ENCODE data around the gene PANX1. TPM values are rescaled to one million over a fixed set of nuclear protein-coding genes. Genes with fewer than 3 reads are reported as not detected.
"Not testable (repeated sequence)": the region's sequence is repeated elsewhere in the genome, so short reads cannot be mapped to it uniquely, and the experiment has no call there.

The PANX1 gene
- total RNA-seq, 1 experiment from 2014 or later: 59.3 TPM

DNA sequence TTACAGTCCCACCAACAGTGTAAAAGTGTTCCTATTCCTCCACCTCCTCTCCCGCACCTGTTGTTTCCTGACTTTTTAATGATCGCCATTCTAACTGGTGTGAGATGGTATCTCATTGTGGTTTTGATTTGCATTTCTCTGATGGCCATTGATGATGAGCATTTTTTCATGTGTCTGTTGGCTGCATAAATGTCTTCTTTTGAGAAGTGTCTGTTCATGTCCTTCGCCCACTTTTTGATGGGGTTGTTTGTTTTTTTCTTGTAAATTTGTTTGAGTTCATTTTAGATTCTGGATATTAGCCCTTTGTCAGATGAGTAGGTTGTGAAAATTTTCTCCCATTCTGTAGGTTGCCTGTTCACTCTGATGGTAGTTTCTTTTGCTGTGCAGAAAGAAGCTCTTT lies 28.7 kb downstream of the PANX1 start:
- H3K9me3 ChIP-seq (ENCODE audit: control insufficient read depth, insufficient read depth, low read depth, low read length); CTCF ChIA-PET; intact Hi-C loops (cut with micrococcal nuclease; ENCODE audit: unreplicated experiment); H3K27me3 ChIP-seq (ENCODE audit: control insufficient read depth, insufficient read depth, low read length); POLR2A ChIA-PET; H3K27ac ChIP-seq (ENCODE audit: low read length); ATAC-seq; in situ Hi-C loops (cut with HindIII; ENCODE audit: low pct_unique_long_range_greater_than_20kb, low sequenced_read_pairs); H3K36me3 ChIP-seq (ENCODE audit: control insufficient read depth, insufficient read depth, low read length); DNase-seq (ENCODE audit: low read depth, low spot score); BruUV-seq (replicated peaks); H3K4me3 ChIP-seq (ENCODE audit: low read depth in 2 of 2, low read length in 2 of 2): not testable (repeated sequence)
- peaks cover 21% of the 10 kb centered on the region for H3K4me1 ChIP-seq (ENCODE audit: control insufficient read depth, insufficient read depth, low read length)

DNA sequence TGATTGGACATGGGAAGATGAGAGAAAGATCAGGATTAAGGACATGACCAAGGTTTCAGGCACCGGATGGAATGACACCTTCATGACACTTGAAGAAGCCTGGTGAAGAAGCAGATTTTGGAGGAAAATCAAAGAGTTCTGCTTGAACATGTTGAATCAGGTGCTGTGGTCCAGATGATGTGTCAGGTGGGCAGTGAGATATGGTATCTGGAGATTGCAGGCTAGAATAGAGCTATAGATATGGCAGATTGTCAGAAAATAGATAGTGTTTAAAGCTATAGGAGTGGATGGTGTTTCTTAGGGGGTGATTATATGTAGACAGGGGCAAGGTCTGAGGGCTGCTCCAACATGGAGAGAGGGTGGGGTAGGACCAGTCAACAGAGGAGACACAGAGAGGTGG lies 40.2 kb downstream of the PANX1 start:
- Histone ChIP-seq H3K27ac (ENCODE audit: low read length) (no peak overlapping the region), H3K4me1 (ENCODE audit: control insufficient read depth, insufficient read depth, low read length) (no peaks in the 10 kb centered on the region), H3K36me3 (ENCODE audit: control insufficient read depth, insufficient read depth, low read length) (no peaks in the 10 kb centered on the region), H3K27me3 (ENCODE audit: control insufficient read depth, insufficient read depth, low read length) (no peaks in the 10 kb centered on the region), H3K9me3 (ENCODE audit: control insufficient read depth, insufficient read depth, low read depth, low read length) (no peaks in the 10 kb centered on the region), H3K4me3 (ENCODE audit: low read depth in 2 of 2, low read length in 2 of 2) (no peak overlapping the region)
- no peak for TF ChIP-seq POLR2AphosphoS5 (IDR thresholded peaks at IDR 0.05; ENCODE audit: low read depth, low read length)
- TF ChIP-seq, protein P1, sequence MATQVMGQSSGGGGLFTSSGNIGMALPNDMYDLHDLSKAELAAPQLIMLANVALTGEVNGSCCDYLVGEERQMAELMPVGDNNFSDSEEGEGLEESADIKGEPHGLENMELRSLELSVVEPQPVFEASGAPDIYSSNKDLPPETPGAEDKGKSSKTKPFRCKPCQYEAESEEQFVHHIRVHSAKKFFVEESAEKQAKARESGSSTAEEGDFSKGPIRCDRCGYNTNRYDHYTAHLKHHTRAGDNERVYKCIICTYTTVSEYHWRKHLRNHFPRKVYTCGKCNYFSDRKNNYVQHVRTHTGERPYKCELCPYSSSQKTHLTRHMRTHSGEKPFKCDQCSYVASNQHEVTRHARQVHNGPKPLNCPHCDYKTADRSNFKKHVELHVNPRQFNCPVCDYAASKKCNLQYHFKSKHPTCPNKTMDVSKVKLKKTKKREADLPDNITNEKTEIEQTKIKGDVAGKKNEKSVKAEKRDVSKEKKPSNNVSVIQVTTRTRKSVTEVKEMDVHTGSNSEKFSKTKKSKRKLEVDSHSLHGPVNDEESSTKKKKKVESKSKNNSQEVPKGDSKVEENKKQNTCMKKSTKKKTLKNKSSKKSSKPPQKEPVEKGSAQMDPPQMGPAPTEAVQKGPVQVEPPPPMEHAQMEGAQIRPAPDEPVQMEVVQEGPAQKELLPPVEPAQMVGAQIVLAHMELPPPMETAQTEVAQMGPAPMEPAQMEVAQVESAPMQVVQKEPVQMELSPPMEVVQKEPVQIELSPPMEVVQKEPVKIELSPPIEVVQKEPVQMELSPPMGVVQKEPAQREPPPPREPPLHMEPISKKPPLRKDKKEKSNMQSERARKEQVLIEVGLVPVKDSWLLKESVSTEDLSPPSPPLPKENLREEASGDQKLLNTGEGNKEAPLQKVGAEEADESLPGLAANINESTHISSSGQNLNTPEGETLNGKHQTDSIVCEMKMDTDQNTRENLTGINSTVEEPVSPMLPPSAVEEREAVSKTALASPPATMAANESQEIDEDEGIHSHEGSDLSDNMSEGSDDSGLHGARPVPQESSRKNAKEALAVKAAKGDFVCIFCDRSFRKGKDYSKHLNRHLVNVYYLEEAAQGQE (IDR thresholded peaks at IDR 0.05; ENCODE audit: insufficient read depth in 1 of 2, low read depth in 2 of 2, low read length in 1 of 2): no peak
- TF ChIP-seq, protein P2, sequence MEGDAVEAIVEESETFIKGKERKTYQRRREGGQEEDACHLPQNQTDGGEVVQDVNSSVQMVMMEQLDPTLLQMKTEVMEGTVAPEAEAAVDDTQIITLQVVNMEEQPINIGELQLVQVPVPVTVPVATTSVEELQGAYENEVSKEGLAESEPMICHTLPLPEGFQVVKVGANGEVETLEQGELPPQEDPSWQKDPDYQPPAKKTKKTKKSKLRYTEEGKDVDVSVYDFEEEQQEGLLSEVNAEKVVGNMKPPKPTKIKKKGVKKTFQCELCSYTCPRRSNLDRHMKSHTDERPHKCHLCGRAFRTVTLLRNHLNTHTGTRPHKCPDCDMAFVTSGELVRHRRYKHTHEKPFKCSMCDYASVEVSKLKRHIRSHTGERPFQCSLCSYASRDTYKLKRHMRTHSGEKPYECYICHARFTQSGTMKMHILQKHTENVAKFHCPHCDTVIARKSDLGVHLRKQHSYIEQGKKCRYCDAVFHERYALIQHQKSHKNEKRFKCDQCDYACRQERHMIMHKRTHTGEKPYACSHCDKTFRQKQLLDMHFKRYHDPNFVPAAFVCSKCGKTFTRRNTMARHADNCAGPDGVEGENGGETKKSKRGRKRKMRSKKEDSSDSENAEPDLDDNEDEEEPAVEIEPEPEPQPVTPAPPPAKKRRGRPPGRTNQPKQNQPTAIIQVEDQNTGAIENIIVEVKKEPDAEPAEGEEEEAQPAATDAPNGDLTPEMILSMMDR (IDR thresholded peaks at IDR 0.05): no peak
- no peak for TF ChIP-seq TCF7L2 (IDR thresholded peaks at IDR 0.05; ENCODE audit: low read depth, low read length)
- no peak for TF ChIP-seq SIN3A (IDR thresholded peaks at IDR 0.05; ENCODE audit: borderline replicate concordance, insufficient read depth, low read depth, low read length)
- CTCF ChIA-PET: no interaction called here
- POLR2A ChIA-PET: interaction anchor here (0.6 kb wide), 1 partner anchor 16 kb away, joined by 3 read pairs; no protein-coding TSS in a partner anchor
- intact Hi-C loops (cut with micrococcal nuclease; ENCODE audit: unreplicated experiment) (no loop called here), in situ Hi-C loops (cut with HindIII; ENCODE audit: low pct_unique_long_range_greater_than_20kb, low sequenced_read_pairs) (no loop called here)
- BruUV-seq (replicated peaks): no TSS peak
- DNase-seq (ENCODE audit: low read depth, low spot score): no peak
- ATAC-seq: no peak

DNA sequence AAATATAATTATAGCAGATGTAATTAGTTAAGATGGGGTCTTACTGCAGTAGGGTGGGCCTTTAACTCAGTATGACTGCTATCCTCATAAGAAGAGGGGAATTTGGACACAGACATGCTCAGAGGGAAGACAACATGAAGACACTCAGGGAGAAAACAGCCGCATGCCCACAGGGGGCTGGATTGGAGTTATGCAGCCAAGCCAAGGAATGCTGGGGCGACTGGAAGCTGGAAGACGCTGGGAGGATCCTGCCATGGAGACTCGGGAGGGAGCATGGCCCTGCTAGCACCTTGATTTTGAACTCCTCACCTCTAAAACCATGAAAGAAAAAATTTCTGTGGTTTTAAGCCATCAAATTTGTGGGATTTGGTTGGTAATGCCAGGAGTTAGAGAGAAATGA lies 40.9 kb downstream of the PANX1 start:
- ChIA-PET CTCF (no interaction called here), POLR2A (no interaction called here)
- intact Hi-C loops (cut with micrococcal nuclease; ENCODE audit: unreplicated experiment): no loop called here
- TF ChIP-seq POLR2AphosphoS5 (IDR thresholded peaks at IDR 0.05; ENCODE audit: low read depth, low read length): no peak
- no peak for TF ChIP-seq TCF7L2 (IDR thresholded peaks at IDR 0.05; ENCODE audit: low read depth, low read length)
- TF ChIP-seq, protein P1 (IDR thresholded peaks at IDR 0.05; ENCODE audit: insufficient read depth in 1 of 2, low read depth in 2 of 2, low read length in 1 of 2): no peak
- TF ChIP-seq, protein P2 (IDR thresholded peaks at IDR 0.05): no peak
- TF ChIP-seq SIN3A (IDR thresholded peaks at IDR 0.05; ENCODE audit: borderline replicate concordance, insufficient read depth, low read depth, low read length): no peak
- in situ Hi-C loops (cut with HindIII; ENCODE audit: low pct_unique_long_range_greater_than_20kb, low sequenced_read_pairs): no loop called here
- BruUV-seq (replicated peaks): no TSS peak
- ATAC-seq: no peak
- Histone ChIP-seq H3K9me3 (ENCODE audit: control insufficient read depth, insufficient read depth, low read depth, low read length) (no peaks in the 10 kb centered on the region), H3K4me3 (ENCODE audit: low read depth in 2 of 2, low read length in 2 of 2) (no peak overlapping the region), H3K4me1 (ENCODE audit: control insufficient read depth, insufficient read depth, low read length) (no peaks in the 10 kb centered on the region), H3K36me3 (ENCODE audit: control insufficient read depth, insufficient read depth, low read length) (no peaks in the 10 kb centered on the region), H3K27me3 (ENCODE audit: control insufficient read depth, insufficient read depth, low read length) (no peaks in the 10 kb centered on the region), H3K27ac (ENCODE audit: low read length) (no peak overlapping the region)
- DNase-seq (ENCODE audit: low read depth, low spot score): no peak
